GM19099 (cell line): Measurements from ENCODE around the gene MRPS15.

ENCODE experiments used
- POLR2A ChIP-seq: IDR thresholded peaks from 3 replicates; pipeline ENCODE4 v1.6.1; 2011; ENCODE audit warnings: low read depth; ENCODE audit not compliant: insufficient read length; ENCODE audit errors: extremely low read depth

MRPS15 gene

GRCh38 chr1:36486439-36487335 is 22.5 kb upstream of the MRPS15 start:
- TF ChIP-seq POLR2A = no peak

GRCh38 chr1:36486093-36486438 is 21.9 kb upstream of the MRPS15 start:
- no peak for TF ChIP-seq POLR2A

- no peak for TF ChIP-seq POLR2A
Measured at GRCh38 chr1:36484099-36484498, 19.9 kb upstream of the MRPS15 start.

GRCh38 chr1:36482724-36483388 is 18.7 kb upstream of the MRPS15 start, which contains the start of gene CSF3R:
Gene CSF3R, minus strand, starts transcription at chr1:36482913. Its CDS starts 3,417 bp downstream, at chr1:36479496.
- no peak for TF ChIP-seq POLR2A

GRCh38 chr1:36481771-36482723 is 17.9 kb upstream of the MRPS15 start:
- no peak for TF ChIP-seq POLR2A

GRCh38 chr1:36481091-36481490 is 16.9 kb upstream of the MRPS15 start:
- no peak for TF ChIP-seq POLR2A

GRCh38 chr1:36480161-36480560 is 16.0 kb upstream of the MRPS15 start:
- TF ChIP-seq POLR2A = no peak

- TF ChIP-seq POLR2A = no peak
Measured at GRCh38 chr1:36479505-36480051, 15.4 kb upstream of the MRPS15 start.

- no peak for TF ChIP-seq POLR2A
Measured at GRCh38 chr1:36476945-36477344, 12.8 kb upstream of the MRPS15 start.

GRCh38 chr1:36475910-36476604 is 11.9 kb upstream of the MRPS15 start:
- no peak for TF ChIP-seq POLR2A

- TF ChIP-seq POLR2A = no peak
Measured at GRCh38 chr1:36475341-36475740, 11.2 kb upstream of the MRPS15 start.

- TF ChIP-seq POLR2A = no peak
Measured at GRCh38 chr1:36472656-36473055, 8.5 kb upstream of the MRPS15 start.

GRCh38 chr1:36471830-36472641 is 7.9 kb upstream of the MRPS15 start:
- no peak for TF ChIP-seq POLR2A

GRCh38 chr1:36469163-36469562 is 5.0 kb upstream of the MRPS15 start:
- TF ChIP-seq POLR2A = no peak
